Esophagus squamous epithelium (tissue), 5 donors: ENCODE measurements around the gene OTP. TPM values are rescaled to one million over a fixed set of nuclear protein-coding genes. Genes with fewer than 3 reads are reported as not detected.

ENCODE experiments used
- DNase-seq: peaks from one replicate; lab custom pipeline; 2025; lab: John Stamatoyannopoulos, UW
- H3K27ac ChIP-seq, 4 donors: fragments of 200-600 bp; sonication (generic); one replicate each; pipeline ENCODE4 v1.5.1; 2016 to 2019; ENCODE audit warnings: mild to moderate bottlenecking in 1 of 4
- H3K27me3 ChIP-seq, 4 donors: fragments of 200-600 bp; sonication (generic); 1 replicate in 3 of 4; 2 replicates in 1 of 4; pipeline versions ENCODE4 v1.5.1 to v1.6.0; 2017 to 2021; ENCODE audit warnings: antibody characterized with exemption in 1 of 4
- H3K36me3 ChIP-seq, 3 donors: fragments of 200-600 bp; sonication (generic); one replicate each; pipeline ENCODE4 v1.5.1; 2016 to 2019
- H3K4me1 ChIP-seq, 3 donors: fragments of 200-600 bp; sonication (generic); one replicate each; pipeline ENCODE4 v1.5.1; 2017 to 2019
- H3K4me3 ChIP-seq, 4 donors: fragments of 200-600 bp; sonication (generic); 1 replicate in 3 of 4; 2 replicates in 1 of 4; pipeline ENCODE4 v1.5.1; 2016 to 2019; ENCODE audit warnings: mild to moderate bottlenecking in 2 of 4, moderate library complexity in 1 of 4
- H3K9me3 ChIP-seq, 3 donors: fragments of 200-600 bp; sonication (generic); one replicate each; pipeline ENCODE4 v1.5.1; 2016 to 2019
- POLR2A ChIP-seq, 4 donors: fragments of 450-650 bp; IDR thresholded peaks; one replicate each; pipeline ENCODE4 v1.6.1; 2017; ENCODE audit warnings: antibody characterized with exemption in 4 of 4, mild to moderate bottlenecking in 4 of 4, moderate library complexity in 3 of 4
- WGBS, 2 donors: methylation state at CpG; one replicate each; pipeline ENCODE4 v1.1.5; 2018; 5-methylcytosine and 5-hydroxymethylcytosine counted together
- intact Hi-C: fragments of 100-400 bp; cut with DNase I; formaldehyde crosslinking; loops from one replicate; pipeline ENCODE4 v1.15.0; 2022
- total RNA-seq, 4 donors: library from RNA; depleted of rRNA; stranded (reverse); fragments of >200 nt; gene quantifications; one replicate each; pipeline ENCODE4 v1.1.0, GENCODE V29; 2016
- TF ChIP-seq, protein P1 (sequence below), 6 experiments: fragments of 450-650 bp in 4 of 6; fragments of 200-600 bp in 2 of 6; sonication (generic) in 2 of 6; IDR thresholded peaks; one replicate each; pipeline ENCODE4 v1.5.1; 2016 to 2019; ENCODE audit warnings: antibody characterized with exemption in 6 of 6, mild to moderate bottlenecking in 4 of 6, moderate library complexity in 4 of 6
- donor health status: DM: yes; HTN: yes; CAD: no.

Gene OTP
- total RNA-seq, 4 donors from 2014 or later: not detected

DNA sequence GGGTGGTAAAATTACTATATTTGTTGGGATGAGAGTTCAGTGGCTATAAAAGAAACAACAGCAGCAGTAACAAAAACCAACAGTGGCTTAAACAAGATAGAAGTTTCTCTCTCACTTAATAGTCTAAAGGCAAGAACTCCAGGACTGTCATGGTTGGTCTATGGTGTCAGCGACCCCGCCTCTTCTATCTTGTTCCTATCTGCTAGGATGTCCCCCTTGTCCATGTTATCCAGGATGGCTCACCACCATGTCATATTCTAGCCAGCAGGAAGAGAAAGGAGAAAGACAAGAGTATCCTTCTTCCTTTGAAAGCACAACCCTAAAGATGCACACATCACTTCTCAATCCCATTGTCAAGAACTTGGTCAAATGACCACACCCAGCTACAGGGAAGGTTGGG, 11.3 kb upstream of the OTP start:
- Histone ChIP-seq H3K36me3 (no peaks in the 10 kb centered on the region), H3K4me1 (peaks cover 0 to 11% (median 10%) of the 10 kb centered on the region in 3 donors), H3K27ac (no peak overlapping the region), H3K4me3 (no peak overlapping the region), H3K27me3 (peaks cover 0 to 90% (median 7%) of the 10 kb centered on the region in 4 donors), H3K9me3 (no peaks in the 10 kb centered on the region)
- 88 to 89% methylated on average over 2 of the region's 2 CpGs for WGBS, 2 donors
- intact Hi-C loops: no loop called here
- no peak for DNase-seq
- TF ChIP-seq, protein P1, sequence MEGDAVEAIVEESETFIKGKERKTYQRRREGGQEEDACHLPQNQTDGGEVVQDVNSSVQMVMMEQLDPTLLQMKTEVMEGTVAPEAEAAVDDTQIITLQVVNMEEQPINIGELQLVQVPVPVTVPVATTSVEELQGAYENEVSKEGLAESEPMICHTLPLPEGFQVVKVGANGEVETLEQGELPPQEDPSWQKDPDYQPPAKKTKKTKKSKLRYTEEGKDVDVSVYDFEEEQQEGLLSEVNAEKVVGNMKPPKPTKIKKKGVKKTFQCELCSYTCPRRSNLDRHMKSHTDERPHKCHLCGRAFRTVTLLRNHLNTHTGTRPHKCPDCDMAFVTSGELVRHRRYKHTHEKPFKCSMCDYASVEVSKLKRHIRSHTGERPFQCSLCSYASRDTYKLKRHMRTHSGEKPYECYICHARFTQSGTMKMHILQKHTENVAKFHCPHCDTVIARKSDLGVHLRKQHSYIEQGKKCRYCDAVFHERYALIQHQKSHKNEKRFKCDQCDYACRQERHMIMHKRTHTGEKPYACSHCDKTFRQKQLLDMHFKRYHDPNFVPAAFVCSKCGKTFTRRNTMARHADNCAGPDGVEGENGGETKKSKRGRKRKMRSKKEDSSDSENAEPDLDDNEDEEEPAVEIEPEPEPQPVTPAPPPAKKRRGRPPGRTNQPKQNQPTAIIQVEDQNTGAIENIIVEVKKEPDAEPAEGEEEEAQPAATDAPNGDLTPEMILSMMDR (IDR thresholded peaks at IDR 0.05): no peak
- no peak for TF ChIP-seq POLR2A (IDR thresholded peaks at IDR 0.05)

DNA sequence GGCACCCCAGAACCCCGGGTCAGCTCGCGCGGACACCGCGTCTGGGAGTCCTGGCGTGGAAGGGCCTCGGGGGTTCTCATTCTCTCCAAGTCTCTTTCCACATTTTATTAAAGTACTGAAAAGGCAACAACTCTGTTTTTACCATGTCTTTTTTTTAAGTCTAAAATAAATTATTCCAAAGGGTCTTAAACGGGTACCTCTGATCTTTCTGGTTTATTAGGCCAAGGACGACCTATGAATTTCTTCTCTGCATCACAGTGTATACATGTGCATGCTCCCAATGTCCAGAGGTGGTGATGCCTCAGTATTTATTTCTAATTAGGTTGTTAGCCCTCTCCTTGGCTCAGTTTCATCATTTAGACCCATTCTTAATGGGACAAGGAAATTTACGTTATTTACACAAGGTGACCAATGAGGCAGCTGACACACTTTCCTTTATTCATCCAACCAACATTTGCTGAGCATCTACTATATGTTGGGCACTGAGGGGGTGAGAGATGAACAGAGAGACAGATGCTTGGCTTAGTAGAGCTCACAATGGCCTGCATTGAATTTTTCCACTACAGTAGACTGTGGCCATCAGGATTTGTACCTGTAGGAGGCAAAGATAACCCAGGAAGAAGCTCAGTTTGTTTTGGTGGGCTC, 7.6 kb upstream of the OTP start:
- intact Hi-C loops: no loop called here
- Histone ChIP-seq H3K27me3 (peaks cover 15 to 98% (median 41%) of the 10 kb centered on the region in 4 donors), H3K4me1 (peaks cover 5 to 33% (median 17%) of the 10 kb centered on the region in 3 donors), H3K36me3 (no peaks in the 10 kb centered on the region), H3K27ac (no peak overlapping the region), H3K4me3 (peak overlapping the region in 1 of 4 donors; percentile 58), H3K9me3 (no peaks in the 10 kb centered on the region)
- WGBS, 2 donors: 43 to 59% methylated on average over 11 of the region's 11 CpGs
- DNase-seq: no peak
- TF ChIP-seq, protein P1 (IDR thresholded peaks at IDR 0.05): no peak
- TF ChIP-seq POLR2A (IDR thresholded peaks at IDR 0.05): no peak

DNA sequence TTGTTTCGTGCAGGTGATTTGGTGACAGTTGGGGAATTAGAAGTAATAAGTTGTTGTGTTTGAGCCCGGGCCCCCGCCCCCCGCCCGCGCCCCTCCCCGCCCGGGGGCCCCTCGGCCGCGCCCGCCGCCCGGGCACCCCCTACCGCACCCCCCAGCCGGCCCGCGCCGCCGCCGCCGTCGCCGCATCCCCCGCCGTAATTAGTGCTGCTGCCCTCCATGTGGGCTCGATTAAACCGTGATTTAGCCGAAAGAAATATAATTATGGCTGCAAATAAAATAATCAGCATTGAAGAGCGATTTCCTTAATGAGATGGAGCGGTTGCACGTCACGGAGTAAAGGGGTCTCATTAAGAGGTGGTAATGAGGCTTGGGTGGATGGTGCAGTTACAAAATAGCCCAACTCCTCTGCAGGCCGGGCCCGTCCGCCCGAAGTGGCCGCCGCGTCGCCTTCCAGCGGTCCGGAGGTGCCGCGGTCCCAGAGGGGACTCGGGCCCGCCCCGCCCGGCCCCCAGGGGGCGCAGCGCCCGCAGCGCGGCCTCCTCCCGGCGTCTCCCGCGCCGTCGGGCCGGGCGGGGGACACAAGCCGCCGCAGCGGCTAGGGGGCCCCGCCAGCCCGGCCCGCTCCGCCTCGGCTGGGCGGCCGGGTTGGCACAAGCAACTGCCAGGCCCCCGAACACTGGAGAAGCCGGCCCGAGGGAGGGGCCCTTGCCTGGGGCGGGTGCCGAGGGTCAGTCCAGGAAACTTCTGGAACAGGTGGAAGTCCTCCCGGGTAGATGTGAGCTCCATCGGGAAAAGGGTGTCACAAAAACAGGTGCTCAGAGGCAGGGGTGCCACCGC, 6.9 kb upstream of the OTP start:
- Histone ChIP-seq H3K27ac (no peak overlapping the region), H3K4me3 (peak overlapping the region in 2 of 4 donors; percentile 29 to 58), H3K4me1 (peaks cover 11 to 40% (median 17%) of the 10 kb centered on the region in 3 donors), H3K27me3 (peaks cover 22 to 98% (median 45%) of the 10 kb centered on the region in 4 donors), H3K9me3 (no peaks in the 10 kb centered on the region), H3K36me3 (no peaks in the 10 kb centered on the region)
- TF ChIP-seq, protein P1 (IDR thresholded peaks at IDR 0.05): peak in 4 of 6 experiments; percentile 28 to 53 (median 32)
- TF ChIP-seq POLR2A (IDR thresholded peaks at IDR 0.05): no peak
- no peak for DNase-seq
- 1 to 5% methylated on average over 8 to 10 of the region's 80 CpGs for WGBS, 2 donors
- intact Hi-C loops: no loop called here

DNA sequence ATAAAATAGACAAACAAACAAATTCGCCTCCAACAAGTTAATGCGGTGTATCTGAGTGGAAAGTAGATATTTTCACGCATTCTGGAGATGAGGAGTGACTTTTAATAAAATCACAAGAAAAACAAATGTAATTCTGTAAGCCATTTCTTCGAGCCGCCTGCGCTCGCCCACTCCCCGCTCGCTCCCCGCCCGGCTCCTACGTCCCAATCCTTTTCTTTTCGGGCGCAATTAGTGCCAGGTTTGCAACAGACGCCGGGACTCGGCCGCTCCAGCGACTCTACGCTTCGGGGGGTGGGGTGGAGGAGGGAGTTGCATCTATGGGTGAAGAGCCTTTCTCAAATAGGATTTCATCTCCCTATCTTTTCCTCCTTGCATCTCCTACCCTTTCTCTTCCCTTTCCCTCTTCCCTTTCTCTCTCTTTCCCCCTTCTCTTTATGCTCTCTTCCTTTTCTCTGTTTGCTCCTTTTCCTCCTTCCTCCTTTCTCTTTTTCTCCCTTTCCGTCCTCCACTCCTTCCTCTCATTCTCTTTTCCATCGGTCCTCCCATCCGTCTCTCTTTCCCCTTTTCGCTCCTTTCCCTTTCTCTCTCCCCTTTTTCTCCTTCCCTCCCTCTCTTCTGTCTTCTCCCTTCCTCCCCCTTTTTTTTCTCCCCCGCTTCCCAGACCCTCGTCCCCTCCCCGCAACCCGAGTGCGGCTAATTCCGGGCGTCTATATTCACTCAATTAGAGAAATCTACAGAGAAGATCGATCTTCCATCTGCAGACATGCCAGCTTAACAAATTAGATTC, 6.1 kb upstream of the OTP start:
- peaks cover 24 to 98% (median 50%) of the 10 kb centered on the region in 4 donors for H3K27me3 ChIP-seq
- 13 to 16% methylated on average over 33 of the region's 33 CpGs for WGBS, 2 donors
- peak overlapping the region in 2 of 4 donors; percentile 29 to 58 for H3K4me3 ChIP-seq
- H3K9me3 ChIP-seq: no peaks in the 10 kb centered on the region
- DNase-seq: no peak
- H3K4me1 ChIP-seq: peaks cover 11 to 45% (median 17%) of the 10 kb centered on the region in 3 donors
- H3K27ac ChIP-seq: no peak overlapping the region
- no peaks in the 10 kb centered on the region for H3K36me3 ChIP-seq
- TF ChIP-seq, protein P1 (IDR thresholded peaks at IDR 0.05): no peak
- TF ChIP-seq POLR2A (IDR thresholded peaks at IDR 0.05): no peak
- intact Hi-C loops: no loop called here
